Fibroblast of skin of abdomen (primary cell): Measurements from ENCODE around the gene NTM.
A peak's percentile ranks its signal among the peaks of the same experiment; 100 is the strongest.
"Not testable (repeated sequence)": the region's sequence is repeated elsewhere in the genome, so short reads cannot be mapped to it uniquely, and the experiment has no call there.

Experiments used
- DNase-seq: peaks from one replicate; pipeline ENCODE4 v3.0.0-alpha.2; 2013

NTM gene

GRCh38 chr11:132296946-132297610 lies 926.7 kb downstream of the NTM start:
- DNase-seq, result no peak

- no peak for DNase-seq
Observed at GRCh38 chr11:132298357-132298756, 927.9 kb downstream of the NTM start.

- DNase-seq, result no peak
Observed at GRCh38 chr11:132300283-132300682, 929.9 kb downstream of the NTM start.

GRCh38 chr11:132301465-132301864 lies 931.0 kb downstream of the NTM start:
- no peak for DNase-seq

- DNase-seq, result no peak
Observed at GRCh38 chr11:132301900-132302299, 931.5 kb downstream of the NTM start.

- no peak for DNase-seq
Observed at GRCh38 chr11:132307309-132308020, 937.0 kb downstream of the NTM start.

GRCh38 chr11:132310390-132311375 lies 940.3 kb downstream of the NTM start:
- DNase-seq, result no peak

GRCh38 chr11:132311703-132312102 lies 941.3 kb downstream of the NTM start:
- no peak for DNase-seq

GRCh38 chr11:132312161-132312560 lies 941.7 kb downstream of the NTM start:
- DNase-seq, result peak; percentile 77

- peak; percentile 41 for DNase-seq
Observed at GRCh38 chr11:132312701-132313111, 942.3 kb downstream of the NTM start.

GRCh38 chr11:132314911-132315455 lies 944.6 kb downstream of the NTM start:
- DNase-seq, result no peak

GRCh38 chr11:132315696-132316095 lies 945.3 kb downstream of the NTM start:
- DNase-seq, result no peak

- DNase-seq, result peak; percentile 64
Observed at GRCh38 chr11:132318421-132319157, 948.2 kb downstream of the NTM start.

- DNase-seq, result not testable (repeated sequence)
Observed at GRCh38 chr11:132319419-132319818, 949.0 kb downstream of the NTM start.

- DNase-seq, result peak; percentile 40
Observed at GRCh38 chr11:132330515-132330914, 960.1 kb downstream of the NTM start.

GRCh38 chr11:132332521-132332920 lies 962.1 kb downstream of the NTM start:
- no peak for DNase-seq

GRCh38 chr11:132334769-132335280 lies 964.4 kb downstream of the NTM start:
- no peak for DNase-seq

GRCh38 chr11:132335311-132335710 lies 964.9 kb downstream of the NTM start:
- no peak for DNase-seq

- no peak for DNase-seq
Observed at GRCh38 chr11:132336781-132337535, 966.5 kb downstream of the NTM start.

GRCh38 chr11:132337819-132338416 lies 967.5 kb downstream of the NTM start:
- DNase-seq, result peak; percentile 6

GRCh38 chr11:132342408-132342807 lies 972.0 kb downstream of the NTM start:
- DNase-seq, result no peak
